NB4 (cell line): ENCODE measurements around the gene GNPDA1.
A peak's percentile ranks its signal among the peaks of the same experiment; 100 is the strongest.
"Not testable (repeated sequence)": the region's sequence is repeated elsewhere in the genome, so short reads cannot be mapped to it uniquely, and the experiment has no call there.

Source experiments
- DNase-seq: peaks from one replicate; pipeline ENCODE4 v3.0.0; 2010; ENCODE audit warnings: low read depth
- H3K4me3 ChIP-seq: one replicate; pipeline ENCODE4 v1.5.1; 2011; ENCODE audit warnings: mild to moderate bottlenecking, low read depth, low read length, moderate library complexity
- MYC ChIP-seq: IDR thresholded peaks from 2 replicates; pipeline ENCODE4 v1.6.1; 2011; ENCODE audit warnings: low read depth, low read length
- POLR2A ChIP-seq: IDR thresholded peaks from 2 replicates; pipeline ENCODE4 v1.6.1; 2011; ENCODE audit warnings: mild to moderate bottlenecking; ENCODE audit not compliant: insufficient read length; ENCODE audit errors: extremely low read depth
- TF ChIP-seq, protein P1 (sequence below): IDR thresholded peaks from one replicate; pipeline ENCODE4 v1.5.1; 2012; ENCODE audit warnings: low read depth, low read length
- TF ChIP-seq, protein P2 (sequence below): IDR thresholded peaks from 2 replicates; pipeline ENCODE4 v1.6.1; 2011; ENCODE audit warnings: low read depth, low read length

GNPDA1 gene

DNA sequence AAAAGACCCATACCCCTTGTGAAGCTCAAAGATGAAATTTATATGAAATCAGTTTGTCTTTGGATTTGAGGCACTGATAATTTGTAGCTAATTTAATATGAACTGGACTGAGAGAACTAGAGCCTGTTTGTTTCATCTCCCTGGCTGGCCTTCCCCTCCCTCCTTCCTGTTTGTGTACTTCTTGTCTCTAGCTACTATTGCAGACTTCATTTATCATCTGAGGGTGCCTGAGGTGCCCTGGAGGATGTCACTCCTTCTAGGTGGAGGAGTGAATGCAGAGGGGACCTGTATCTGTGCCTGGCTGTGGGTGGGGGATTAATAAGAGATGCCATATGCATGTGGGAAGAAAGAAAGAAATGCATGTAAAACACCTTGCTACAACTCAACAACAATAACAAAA lies 22.2 kb upstream of the GNPDA1 start:
- H3K4me3 ChIP-seq = no peak overlapping the region
- no peak for DNase-seq
- TF ChIP-seq, protein P1, sequence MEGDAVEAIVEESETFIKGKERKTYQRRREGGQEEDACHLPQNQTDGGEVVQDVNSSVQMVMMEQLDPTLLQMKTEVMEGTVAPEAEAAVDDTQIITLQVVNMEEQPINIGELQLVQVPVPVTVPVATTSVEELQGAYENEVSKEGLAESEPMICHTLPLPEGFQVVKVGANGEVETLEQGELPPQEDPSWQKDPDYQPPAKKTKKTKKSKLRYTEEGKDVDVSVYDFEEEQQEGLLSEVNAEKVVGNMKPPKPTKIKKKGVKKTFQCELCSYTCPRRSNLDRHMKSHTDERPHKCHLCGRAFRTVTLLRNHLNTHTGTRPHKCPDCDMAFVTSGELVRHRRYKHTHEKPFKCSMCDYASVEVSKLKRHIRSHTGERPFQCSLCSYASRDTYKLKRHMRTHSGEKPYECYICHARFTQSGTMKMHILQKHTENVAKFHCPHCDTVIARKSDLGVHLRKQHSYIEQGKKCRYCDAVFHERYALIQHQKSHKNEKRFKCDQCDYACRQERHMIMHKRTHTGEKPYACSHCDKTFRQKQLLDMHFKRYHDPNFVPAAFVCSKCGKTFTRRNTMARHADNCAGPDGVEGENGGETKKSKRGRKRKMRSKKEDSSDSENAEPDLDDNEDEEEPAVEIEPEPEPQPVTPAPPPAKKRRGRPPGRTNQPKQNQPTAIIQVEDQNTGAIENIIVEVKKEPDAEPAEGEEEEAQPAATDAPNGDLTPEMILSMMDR = no peak
- TF ChIP-seq, protein P2, sequence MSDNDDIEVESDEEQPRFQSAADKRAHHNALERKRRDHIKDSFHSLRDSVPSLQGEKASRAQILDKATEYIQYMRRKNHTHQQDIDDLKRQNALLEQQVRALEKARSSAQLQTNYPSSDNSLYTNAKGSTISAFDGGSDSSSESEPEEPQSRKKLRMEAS = no peak
- TF ChIP-seq MYC (no peak), POLR2A (no peak)

DNA sequence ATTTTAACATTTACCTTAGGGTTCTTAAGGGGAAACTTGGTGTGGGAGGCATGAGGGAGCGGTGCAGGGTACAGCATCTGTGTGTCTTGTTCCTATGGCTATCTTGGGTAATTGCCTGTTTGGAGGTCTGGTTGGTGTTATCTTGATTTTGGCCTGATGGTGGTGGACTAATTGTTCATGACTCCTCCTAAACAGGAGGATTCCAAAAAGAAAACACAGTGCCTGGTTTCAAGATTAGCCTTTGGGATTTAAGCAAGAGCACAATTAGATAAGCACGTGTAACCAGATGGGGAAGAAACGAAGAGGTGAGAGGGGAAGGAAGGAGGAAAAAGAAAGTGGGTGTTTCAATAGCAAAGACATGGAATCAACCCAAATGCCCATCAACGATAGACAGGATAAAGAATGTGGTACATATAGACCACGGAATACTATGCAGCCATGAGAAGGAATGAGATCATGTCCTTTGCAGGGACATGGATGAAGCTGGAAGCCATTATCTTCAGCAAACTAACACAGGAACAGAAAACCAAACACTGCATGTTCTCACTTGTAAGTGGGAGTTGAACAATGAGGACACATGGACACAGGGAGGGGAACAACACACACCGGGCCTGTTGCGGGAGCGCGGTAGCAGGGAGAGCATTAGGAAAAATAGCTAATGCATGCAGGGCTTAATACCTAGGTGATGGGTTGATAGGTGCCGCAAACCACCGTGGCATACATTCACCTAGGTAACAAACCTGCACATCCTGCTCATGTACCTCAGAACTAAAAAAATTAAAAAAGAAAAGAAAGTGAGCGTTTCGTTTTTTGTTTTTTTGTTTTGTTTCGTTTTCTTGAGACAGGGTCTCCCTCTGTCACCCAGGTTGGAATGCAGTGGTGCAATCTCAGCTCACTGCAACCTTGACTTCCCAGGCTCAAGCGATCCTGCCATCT lies 21.1 kb upstream of the GNPDA1 start:
- not testable (repeated sequence) for H3K4me3 ChIP-seq, DNase-seq

DNA sequence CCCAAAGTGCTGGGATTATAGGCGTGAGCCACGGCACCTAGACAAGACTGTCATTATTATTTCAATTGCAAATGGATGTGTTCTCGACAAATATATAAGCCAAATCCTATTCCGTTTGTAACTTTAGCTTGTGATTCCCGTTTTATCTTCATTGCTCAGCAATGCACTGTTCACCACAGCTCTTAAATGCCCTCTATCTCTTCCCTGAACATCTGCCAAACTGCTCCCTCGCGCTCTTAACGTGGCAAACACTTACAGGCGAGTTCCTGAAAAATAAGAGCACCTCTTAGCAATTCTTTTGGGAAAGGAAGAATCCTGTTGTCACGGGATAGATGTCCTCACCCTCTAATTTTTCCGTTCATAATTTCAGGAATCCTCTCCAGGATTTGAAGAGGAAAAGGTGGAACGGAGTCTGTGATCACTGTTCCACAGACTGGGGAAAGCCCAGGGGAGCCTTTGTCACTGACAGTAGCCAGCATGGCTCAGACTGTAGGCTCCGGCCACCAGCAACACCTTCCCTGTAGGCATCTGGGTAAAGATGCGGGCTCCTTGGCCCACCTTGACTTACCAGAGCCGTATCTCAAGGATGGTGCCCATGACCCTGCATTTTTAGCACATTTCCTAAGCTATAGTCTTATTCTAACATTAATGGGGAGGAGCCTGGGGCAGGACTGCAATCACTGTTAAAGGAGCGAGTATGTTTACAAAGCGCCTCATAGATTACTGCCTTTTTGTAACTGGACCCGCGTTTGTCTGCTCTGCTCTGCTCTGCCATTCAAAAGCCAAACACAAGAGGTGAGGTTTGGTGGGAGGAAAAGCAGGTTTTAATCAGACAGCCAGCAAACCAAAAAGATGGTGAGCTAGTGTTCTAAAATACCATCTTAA lies 20.2 kb upstream of the GNPDA1 start:
- DNase-seq = no peak
- TF ChIP-seq, protein P1 = no peak
- TF ChIP-seq, protein P2 = no peak
- no peak for TF ChIP-seq MYC
- no peak for TF ChIP-seq POLR2A
- no peak overlapping the region for H3K4me3 ChIP-seq

DNA sequence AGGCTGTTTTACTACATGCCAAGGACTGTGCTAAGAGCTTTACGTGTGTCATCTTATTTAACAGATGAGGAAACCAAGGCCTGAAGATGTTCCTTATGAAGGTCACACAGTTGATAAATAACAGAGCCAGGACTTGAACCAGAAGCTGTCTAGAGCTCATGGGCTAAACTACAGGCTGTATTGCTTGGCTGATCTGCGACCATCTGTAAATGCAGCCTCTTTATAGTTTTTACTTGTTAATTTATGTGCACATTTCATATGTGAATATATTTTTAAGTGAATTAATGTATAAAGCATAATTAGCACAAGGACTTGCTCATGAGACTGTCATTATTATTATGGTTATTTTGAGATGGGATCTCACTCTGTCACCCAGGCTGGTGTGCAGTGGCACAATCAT lies 19.3 kb upstream of the GNPDA1 start:
- DNase-seq = no peak
- H3K4me3 ChIP-seq = no peak overlapping the region
- TF ChIP-seq MYC = no peak
- no peak for TF ChIP-seq POLR2A
- TF ChIP-seq, protein P1 = no peak
- TF ChIP-seq, protein P2 = no peak

DNA sequence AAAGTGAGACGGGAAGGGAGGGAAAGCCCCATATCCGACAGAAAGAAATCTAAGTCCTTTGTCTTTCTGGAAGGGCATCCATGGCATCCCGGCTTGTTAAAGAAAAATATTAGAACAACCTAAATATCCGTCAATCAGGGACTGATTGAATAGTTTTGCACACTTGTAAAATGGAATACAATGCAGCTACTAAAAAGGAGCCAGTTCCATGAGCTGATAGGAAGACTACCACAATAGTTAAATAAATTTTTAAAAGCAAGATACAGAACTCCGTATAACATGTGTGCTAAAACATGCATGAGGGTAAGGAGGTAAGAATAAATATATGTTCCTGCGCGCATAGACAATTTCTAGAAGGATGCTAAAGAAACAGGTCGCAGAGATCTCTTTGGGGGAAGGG lies 12.8 kb upstream of the GNPDA1 start:
- no peak overlapping the region for H3K4me3 ChIP-seq
- no peak for DNase-seq
- TF ChIP-seq, protein P2 = no peak
- TF ChIP-seq, protein P1 = no peak
- TF ChIP-seq POLR2A = no peak
- TF ChIP-seq MYC = no peak

DNA sequence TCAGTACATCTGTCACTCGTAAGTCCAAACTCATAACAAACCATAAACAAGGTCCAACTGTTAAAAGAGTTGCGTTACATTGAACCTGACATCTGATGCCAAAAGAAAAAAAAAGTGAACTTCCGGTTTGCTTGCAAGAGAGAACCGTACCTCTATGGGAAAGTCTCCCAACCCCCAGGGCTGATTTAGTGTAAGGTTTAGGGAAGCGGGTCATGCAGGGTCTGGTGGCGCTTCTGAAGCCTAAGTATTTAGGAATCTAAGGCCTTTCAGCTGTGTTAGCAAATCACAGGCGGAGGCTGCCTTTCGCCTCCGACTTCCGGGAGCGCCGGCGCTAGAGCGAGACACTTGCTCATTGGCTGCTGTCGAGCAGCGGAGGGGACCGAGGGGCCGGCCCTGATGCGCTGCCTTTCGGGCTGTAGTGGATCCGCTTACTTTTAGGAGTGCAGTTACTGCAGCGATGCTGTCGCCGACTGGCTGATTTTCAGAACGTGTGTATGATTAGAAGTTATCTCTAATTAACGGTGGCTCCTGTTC lies 12.0 kb upstream of the GNPDA1 start:
- DNase-seq = peak; percentile 85
- peak overlapping the region; percentile 53 for H3K4me3 ChIP-seq
- TF ChIP-seq, protein P2 = peak; percentile 22; the same call in 1 of the 2 replicates
- peak; percentile 31 for TF ChIP-seq POLR2A
- TF ChIP-seq, protein P1 = no peak
